T-cell (primary cell): ENCODE results near the gene RAPSN. TPM values are rescaled to one million over a fixed set of nuclear protein-coding genes. Genes with fewer than 3 reads are reported as not detected.

Experiments used
- ATAC-seq, 4 experiments: fragments of 200-7000 bp in 3 of 4; fragments of 150-1000 bp in 1 of 4; cut with Tn5 transposase; replicated peaks in 1 of 4; 1 replicate in 3 of 4; 2 replicates in 1 of 4; pipeline ENCODE4 v1.10.0; 2021; ENCODE audit warnings: moderate library complexity in 3 of 4, mild to moderate bottlenecking in 2 of 4, moderate number of reproducible peaks in 1 of 4
- CTCF ChIA-PET, 2 donors: fragments of 300-600 bp; sonication (Branson Sonifier 250); formaldehyde crosslinking; loops; one replicate each; lab custom pipeline; 2022; ENCODE audit warnings: antibody characterized with exemption in 2 of 2; lab: Charles Lee
- POLR2A ChIA-PET, 2 donors: fragments of 300-600 bp; sonication (Branson Sonifier 250); formaldehyde crosslinking; loops; one replicate each; lab custom pipeline; 2022; ENCODE audit warnings: antibody characterized with exemption in 2 of 2; lab: Charles Lee
- DNase-seq, 35 experiments: peaks; one replicate each; pipeline versions ENCODE4 v3.0.0 to v3.0.0-alpha.2; 2013 to 2023
- H3K27ac ChIP-seq: one replicate; pipeline ENCODE4 v1.5.1; 2013; ENCODE audit warnings: low read length
- H3K27me3 ChIP-seq, 2 experiments: replicated peaks in 1 of 2; 1 replicate in 1 of 2; 2 replicates in 1 of 2; pipeline versions ENCODE4 v1.6.1 to v1.7.0; 2013; ENCODE audit warnings: low read length in 1 of 2, mixed read lengths in 1 of 2; ENCODE audit not compliant: control insufficient read depth in 2 of 2, insufficient read depth in 2 of 2; ENCODE audit errors: extremely low read depth in 1 of 2
- H3K36me3 ChIP-seq, 2 donors: 1 replicate in 1 of 2; 2 replicates in 1 of 2; pipeline versions ENCODE4 v1.6.1 to v1.7.0; 2013; ENCODE audit warnings: low read length in 1 of 2; ENCODE audit not compliant: control insufficient read depth in 2 of 2, insufficient read depth in 1 of 2; ENCODE audit errors: extremely low read depth in 1 of 2
- H3K4me1 ChIP-seq, 2 experiments: 1 replicate in 1 of 2; 2 replicates in 1 of 2; pipeline versions ENCODE4 v1.6.1 to v1.7.0; 2013; ENCODE audit warnings: low read length in 2 of 2, mixed read lengths in 1 of 2; ENCODE audit not compliant: insufficient read depth in 2 of 2, control insufficient read depth in 1 of 2; ENCODE audit errors: extremely low read depth in 1 of 2
- H3K4me3 ChIP-seq, 2 donors: 1 replicate in 1 of 2; 2 replicates in 1 of 2; pipeline versions ENCODE4 v1.5.1 to v1.7.0; 2013; ENCODE audit warnings: mild to moderate bottlenecking in 2 of 2, low read length in 1 of 2, moderate library complexity in 1 of 2; ENCODE audit not compliant: control insufficient read depth in 1 of 2; ENCODE audit errors: extremely low read depth in 1 of 2
- H3K9me3 ChIP-seq: 2 replicates; pipeline ENCODE4 v1.7.0; 2013
- H3K27ac Mint-ChIP-seq, 2 donors: one replicate each; pipeline ENCODE4 v1.8.0; 2020 to 2021; ENCODE audit warnings: mild to moderate bottlenecking in 2 of 2, mixed read lengths in 2 of 2
- H3K27me3 Mint-ChIP-seq, 2 donors: one replicate each; pipeline ENCODE4 v1.8.0; 2021 to 2022; ENCODE audit warnings: mixed read lengths in 2 of 2
- H3K36me3 Mint-ChIP-seq: one replicate; pipeline ENCODE4 v1.8.0; 2021; ENCODE audit warnings: mixed read lengths
- H3K4me1 Mint-ChIP-seq, 3 donors: one replicate each; pipeline ENCODE4 v1.8.0; 2020 to 2022; ENCODE audit warnings: mixed read lengths in 3 of 3, mild to moderate bottlenecking in 1 of 3
- H3K4me3 Mint-ChIP-seq, 3 donors: one replicate each; pipeline ENCODE4 v1.8.0; 2020 to 2022; ENCODE audit warnings: mild to moderate bottlenecking in 3 of 3, mixed read lengths in 3 of 3, moderate library complexity in 3 of 3
- H3K9me3 Mint-ChIP-seq, 3 donors: one replicate each; pipeline ENCODE4 v1.8.0; 2020 to 2022; ENCODE audit warnings: mixed read lengths in 3 of 3
- WGBS: methylation state at CpG from one replicate; pipeline ENCODE4 v1.1.5; 2013; ENCODE audit warnings: missing lambda C conversion rate; ENCODE audit not compliant: insufficient coverage; 5-methylcytosine and 5-hydroxymethylcytosine counted together
- total RNA-seq, 35 experiments: library from RNA in 6 of 35; stranded (reverse) in 6 of 35; fragments of 120-200 nt in 1 of 35; gene quantifications; one replicate each; pipeline versions ENCODE4 v1.2.1 to v1.2.4 and lab custom pipeline; 2013 to 2026

The RAPSN gene
- total RNA-seq, 5 donors from 2014 or later (not counting 1 experiment from before 2014, with no cell fraction given): 1.1 to 3.4 (median 1.4) TPM

DNA sequence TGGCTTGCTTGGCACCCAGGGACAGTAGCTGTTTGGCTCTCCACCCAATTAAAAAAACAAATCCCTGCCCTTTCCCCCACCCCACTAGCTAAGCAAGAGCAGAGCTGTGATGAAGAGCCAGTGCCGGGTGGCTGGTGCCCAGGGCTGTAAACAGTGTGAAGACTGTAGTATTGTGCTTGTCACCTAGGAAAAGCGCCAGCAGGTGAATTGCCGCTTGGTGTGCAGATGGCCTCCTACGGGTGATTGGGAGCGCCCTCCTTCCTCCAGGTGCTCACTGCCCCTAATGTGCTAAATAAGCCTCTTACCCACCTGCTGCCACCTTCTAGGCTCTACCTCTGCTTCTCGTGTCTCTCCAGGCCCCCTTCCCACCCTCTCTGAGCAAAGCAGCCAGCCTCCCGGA, 18.4 kb upstream of the RAPSN start:
- Mint-ChIP-seq H3K4me1 (peaks cover 4 to 11% (median 6%) of the 10 kb centered on the region in 3 donors), H3K36me3 (peaks cover 37% of the 10 kb centered on the region), H3K9me3 (no peaks in the 10 kb centered on the region), H3K27ac (peak overlapping the region in 1 of 2 donors; percentile 11), H3K27me3 (no peaks in the 10 kb centered on the region), H3K4me3 (no peak overlapping the region)
- ChIA-PET CTCF (interaction anchor here in 1 of 2 donors (1.4 kb wide), 1 partner anchor 13 kb away, joined by 5 read pairs; no protein-coding TSS in a partner anchor), POLR2A (no interaction called here)
- DNase-seq (no peak), ATAC-seq (no peak)
- Histone ChIP-seq H3K36me3 (peaks cover 24 to 76% of the 10 kb centered on the region in 2 donors), H3K4me3 (no peak overlapping the region), H3K9me3 (no peaks in the 10 kb centered on the region), H3K27ac (no peak overlapping the region), H3K27me3 (no peaks in the 10 kb centered on the region), H3K4me1 (peaks cover 0 to 7% of the 10 kb centered on the region in 2 experiments)
- WGBS: 94% methylated on average over 3 of the region's 7 CpGs

GRCh38 chr11:47466701-47467250, 17.8 kb upstream of the RAPSN start:
- H3K27ac Mint-ChIP-seq: peak overlapping the region in 1 of 2 donors; percentile 11
- H3K36me3 Mint-ChIP-seq: peaks cover 38% of the 10 kb centered on the region
- Histone ChIP-seq H3K9me3 (no peaks in the 10 kb centered on the region), H3K36me3 (peaks cover 18 to 70% of the 10 kb centered on the region in 2 donors), H3K27ac (no peak overlapping the region), H3K4me1 (peaks cover 0 to 7% of the 10 kb centered on the region in 2 experiments), H3K4me3 (no peak overlapping the region), H3K27me3 (no peaks in the 10 kb centered on the region)
- POLR2A ChIA-PET: no interaction called here
- DNase-seq: no peak
- H3K4me1 Mint-ChIP-seq: peaks cover 4 to 11% (median 6%) of the 10 kb centered on the region in 3 donors
- CTCF ChIA-PET: interaction anchor here in 1 of 2 donors (1.4 kb wide), 1 partner anchor 12 kb away, joined by 5 read pairs; no protein-coding TSS in a partner anchor
- H3K27me3 Mint-ChIP-seq: no peaks in the 10 kb centered on the region
- ATAC-seq: no peak
- WGBS: 95% methylated on average over 2 of the region's 4 CpGs
- H3K9me3 Mint-ChIP-seq: no peaks in the 10 kb centered on the region
- no peak overlapping the region for H3K4me3 Mint-ChIP-seq

DNA sequence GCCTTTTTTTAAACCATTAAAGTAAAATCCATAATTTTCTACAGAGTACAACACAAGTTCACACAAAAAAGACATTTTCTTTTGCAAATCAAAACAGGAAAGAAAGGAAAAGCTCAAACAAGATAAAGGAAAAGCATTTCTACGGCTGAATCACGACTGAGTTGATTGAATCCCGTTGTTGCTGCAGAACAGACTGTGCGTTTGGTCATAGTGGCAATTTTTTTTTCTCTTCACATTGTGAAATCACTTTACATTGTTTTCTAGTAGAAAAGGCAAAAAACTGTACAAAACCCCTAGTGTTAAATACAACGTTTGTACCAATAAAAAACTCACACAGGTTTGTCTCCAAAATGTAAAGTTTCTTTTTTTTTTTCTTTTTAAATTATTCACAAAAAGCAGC, 17.3 kb upstream of the RAPSN start:
- H3K4me3 ChIP-seq: no peak overlapping the region
- H3K27ac Mint-ChIP-seq: no peak overlapping the region
- H3K27ac ChIP-seq: no peak overlapping the region
- H3K27me3 ChIP-seq: no peaks in the 10 kb centered on the region
- no peaks in the 10 kb centered on the region for H3K9me3 Mint-ChIP-seq
- DNase-seq (no peak), ATAC-seq (no peak)
- H3K4me3 Mint-ChIP-seq: no peak overlapping the region
- H3K4me1 ChIP-seq: peaks cover 0 to 7% of the 10 kb centered on the region in 2 experiments
- H3K9me3 ChIP-seq: no peaks in the 10 kb centered on the region
- no peaks in the 10 kb centered on the region for H3K27me3 Mint-ChIP-seq
- H3K4me1 Mint-ChIP-seq: peaks cover 4 to 11% (median 6%) of the 10 kb centered on the region in 3 donors
- ChIA-PET CTCF (interaction anchor here in 1 of 2 donors (0.5 to 1.4 kb wide), 2 partner anchors 9 to 12 kb away, joined by 3 to 5 read pairs; no protein-coding TSS in a partner anchor), POLR2A (no interaction called here)
- H3K36me3 ChIP-seq: peaks cover 16 to 65% of the 10 kb centered on the region in 2 donors
- H3K36me3 Mint-ChIP-seq: peaks cover 34% of the 10 kb centered on the region
- 100% methylated on average over 1 of the region's 5 CpGs for WGBS

DNA sequence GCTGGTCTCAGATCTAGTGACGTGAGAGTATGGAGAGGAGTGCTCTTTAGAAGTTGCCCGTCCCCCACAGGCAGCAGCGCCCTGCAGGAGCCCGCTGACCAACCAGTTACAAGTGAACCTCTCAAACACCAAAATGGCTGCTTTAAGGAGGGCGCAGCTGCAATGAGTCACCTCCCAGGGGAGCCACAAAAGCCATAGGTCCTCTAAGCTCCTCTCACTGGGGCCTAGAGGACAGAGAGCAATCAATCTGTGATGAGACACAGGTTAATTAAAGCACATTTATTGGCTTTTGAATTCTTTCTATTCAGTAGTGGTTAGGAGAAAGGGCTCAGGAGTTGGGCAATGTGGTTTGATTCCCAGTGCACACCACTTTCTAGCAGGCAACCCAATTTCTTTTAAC, 15.5 kb upstream of the RAPSN start:
- no peak overlapping the region for H3K4me3 Mint-ChIP-seq
- Histone ChIP-seq H3K4me1 (peaks cover 0 to 7% of the 10 kb centered on the region in 2 experiments), H3K27ac (no peak overlapping the region), H3K9me3 (no peaks in the 10 kb centered on the region), H3K4me3 (no peak overlapping the region), H3K36me3 (peaks cover 16 to 48% of the 10 kb centered on the region in 2 donors), H3K27me3 (no peaks in the 10 kb centered on the region)
- no peaks in the 10 kb centered on the region for H3K9me3 Mint-ChIP-seq
- POLR2A ChIA-PET: no interaction called here
- H3K27me3 Mint-ChIP-seq: no peaks in the 10 kb centered on the region
- peaks cover 28% of the 10 kb centered on the region for H3K36me3 Mint-ChIP-seq
- DNase-seq: no peak
- CTCF ChIA-PET: no interaction called here
- peaks cover 0 to 9% (median 8%) of the 10 kb centered on the region in 3 donors for H3K4me1 Mint-ChIP-seq
- no CpG with 5 or more reads among the region's 5 CpGs for WGBS
- no peak for ATAC-seq
- no peak overlapping the region for H3K27ac Mint-ChIP-seq

DNA sequence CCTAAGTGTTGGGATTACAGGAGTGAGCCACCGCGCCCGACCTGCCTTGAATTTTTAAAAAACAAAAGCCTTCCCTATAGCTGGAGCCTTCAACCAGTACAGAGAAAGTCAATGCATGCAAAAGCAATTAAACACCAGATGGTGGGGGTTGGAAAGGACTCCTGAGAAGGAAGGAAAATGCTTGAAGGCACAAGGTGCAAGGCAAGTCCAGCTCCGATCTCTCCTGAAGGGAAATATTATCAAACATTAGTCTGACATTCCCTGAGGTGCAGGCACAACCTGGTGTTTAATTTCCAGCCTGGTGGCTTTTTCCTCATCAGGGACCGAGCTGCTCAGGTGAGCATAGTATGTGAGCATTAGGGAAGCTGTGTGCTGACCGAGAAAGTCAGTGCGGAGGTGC, 12.9 kb upstream of the RAPSN start:
- H3K9me3 Mint-ChIP-seq: no peaks in the 10 kb centered on the region
- Histone ChIP-seq H3K27me3 (no peaks in the 10 kb centered on the region), H3K4me1 (no peaks in the 10 kb centered on the region), H3K36me3 (peaks cover 10 to 25% of the 10 kb centered on the region in 2 donors), H3K9me3 (no peaks in the 10 kb centered on the region), H3K27ac (no peak overlapping the region), H3K4me3 (no peak overlapping the region)
- peak overlapping the region in 1 of 2 donors; percentile 4 for H3K27ac Mint-ChIP-seq
- ATAC-seq (no peak), DNase-seq (no peak)
- H3K4me1 Mint-ChIP-seq: peaks cover 0 to 6% (median 0%) of the 10 kb centered on the region in 3 donors
- no peaks in the 10 kb centered on the region for H3K27me3 Mint-ChIP-seq
- CTCF ChIA-PET: no interaction called here
- H3K36me3 Mint-ChIP-seq: peaks cover 14% of the 10 kb centered on the region
- no peak overlapping the region for H3K4me3 Mint-ChIP-seq
- WGBS: 93% methylated on average over 2 of the region's 7 CpGs
- POLR2A ChIA-PET: no interaction called here

DNA sequence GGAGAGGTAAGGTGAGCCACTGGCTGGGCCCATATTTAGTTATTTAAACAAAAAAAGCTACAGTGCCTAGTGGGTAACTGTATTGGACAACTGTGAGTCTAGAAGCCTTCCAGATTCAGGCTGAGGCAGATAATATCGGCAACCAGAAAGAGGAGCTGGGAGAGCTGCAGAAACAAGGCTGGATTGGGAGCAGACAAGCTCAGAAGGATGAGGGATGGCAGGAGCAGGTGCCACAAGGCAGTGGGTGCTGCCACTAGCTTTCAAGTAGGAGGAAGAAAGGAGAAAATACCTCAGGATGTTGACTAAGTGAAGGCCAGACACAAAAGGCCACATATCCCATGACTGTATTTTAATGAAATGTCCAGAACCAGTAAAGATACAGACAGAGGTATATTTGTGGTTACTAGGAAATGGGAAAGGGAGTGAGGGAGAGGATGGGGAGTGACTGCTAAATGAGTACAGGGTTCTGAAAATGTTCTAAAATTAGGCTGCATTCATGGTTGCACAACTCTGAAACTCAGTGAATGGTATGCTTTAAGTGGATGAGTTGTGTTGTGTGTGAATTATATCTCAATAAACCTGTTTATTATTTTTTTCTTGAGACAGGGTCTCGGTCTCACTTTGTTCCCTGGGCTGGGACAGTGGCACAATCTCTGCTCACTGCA, 11.8 kb upstream of the RAPSN start:
- H3K9me3 Mint-ChIP-seq: no peaks in the 10 kb centered on the region
- peak overlapping the region in 1 of 2 donors; percentile 68 for H3K27ac Mint-ChIP-seq

More for the DNA sequence above, 11.8 kb upstream of the RAPSN start:
- ChIA-PET CTCF (no interaction called here), POLR2A (no interaction called here)
- Mint-ChIP-seq H3K4me3 (no peak overlapping the region), H3K27me3 (no peaks in the 10 kb centered on the region), H3K4me1 (peaks cover 0 to 6% (median 0%) of the 10 kb centered on the region in 3 donors), H3K36me3 (peaks cover 13% of the 10 kb centered on the region)
- ATAC-seq (no peak), DNase-seq (no peak)
- no peak overlapping the region for H3K4me3 ChIP-seq
- no peaks in the 10 kb centered on the region for H3K27me3 ChIP-seq
- H3K36me3 ChIP-seq: peaks cover 8 to 16% of the 10 kb centered on the region in 2 donors
- no peaks in the 10 kb centered on the region for H3K4me1 ChIP-seq
- 90% methylated on average over 1 of the region's 2 CpGs for WGBS
- no peaks in the 10 kb centered on the region for H3K9me3 ChIP-seq
- H3K27ac ChIP-seq: no peak overlapping the region
